Astrocyte (in vitro differentiated cells and primary cell): ENCODE measurements around the gene STK4. TPM values are rescaled to one million over a fixed set of nuclear protein-coding genes. Genes with fewer than 3 reads are reported as not detected.

Experiments
- DNase-seq: peaks from one replicate; pipeline ENCODE4 v3.0.0-alpha.2; 2010; ENCODE audit warnings: low read depth
- FAIRE-seq: peaks from 2 replicates; lab custom pipeline; 2011; peaks lifted over from hg19 to GRCh38; lab: Jason Lieb, UNC
- H2AFZ ChIP-seq: 2 replicates; pipeline ENCODE4 v1.6.0; 2012; ENCODE audit warnings: low read depth, low read length, inconsistent platforms
- H3K27ac ChIP-seq: 2 replicates; pipeline ENCODE4 v1.5.1; 2011; ENCODE audit warnings: low read depth, low read length, inconsistent platforms
- H3K27me3 ChIP-seq: 2 replicates; pipeline ENCODE4 v1.6.0; 2011; ENCODE audit warnings: low read length, inconsistent platforms; ENCODE audit not compliant: insufficient read depth
- H3K36me3 ChIP-seq: 2 replicates; pipeline ENCODE4 v1.5.1; 2011; ENCODE audit warnings: low read length, inconsistent platforms; ENCODE audit not compliant: insufficient read depth
- H3K4me1 ChIP-seq: 2 replicates; pipeline ENCODE4 v1.5.1; 2011; ENCODE audit warnings: low read length, inconsistent platforms; ENCODE audit not compliant: insufficient read depth
- H3K4me2 ChIP-seq: 2 replicates; pipeline ENCODE4 v1.6.0; 2012; ENCODE audit warnings: low read length, inconsistent platforms
- H3K4me3 ChIP-seq: 2 replicates; pipeline ENCODE4 v1.5.1; 2011; ENCODE audit warnings: low read depth, mild to moderate bottlenecking, low read length, inconsistent platforms; ENCODE audit not compliant: insufficient read depth
- H3K79me2 ChIP-seq: 2 replicates; pipeline ENCODE4 v1.6.0; 2012; ENCODE audit warnings: mild to moderate bottlenecking, low read length, inconsistent platforms; ENCODE audit not compliant: insufficient read depth
- H3K9ac ChIP-seq: 2 replicates; pipeline ENCODE4 v1.6.0; 2012; ENCODE audit warnings: mild to moderate bottlenecking, low read length, inconsistent platforms
- H3K9me3 ChIP-seq: 2 replicates; pipeline ENCODE4 v1.5.1; 2012; ENCODE audit warnings: low read depth, mild to moderate bottlenecking, low read length, inconsistent platforms; ENCODE audit not compliant: insufficient read depth
- H4K20me1 ChIP-seq: 2 replicates; pipeline ENCODE4 v1.6.0; 2012; ENCODE audit warnings: low read length, inconsistent platforms; ENCODE audit not compliant: insufficient read depth
- H3K27ac Mint-ChIP-seq: one replicate; pipeline ENCODE4 v1.8.0; 2021; ENCODE audit warnings: mild to moderate bottlenecking, mixed read lengths; ENCODE audit not compliant: unreplicated experiment
- H3K27me3 Mint-ChIP-seq: one replicate; pipeline ENCODE4 v1.8.0; 2021; ENCODE audit warnings: low read depth, mixed read lengths; ENCODE audit not compliant: unreplicated experiment
- H3K36me3 Mint-ChIP-seq: one replicate; pipeline ENCODE4 v1.8.0; 2021; ENCODE audit warnings: low read depth, mixed read lengths; ENCODE audit not compliant: unreplicated experiment
- H3K4me1 Mint-ChIP-seq: one replicate; pipeline ENCODE4 v1.8.0; 2021; ENCODE audit warnings: low read depth, mixed read lengths; ENCODE audit not compliant: unreplicated experiment
- H3K4me3 Mint-ChIP-seq: one replicate; pipeline ENCODE4 v1.8.0; 2021; ENCODE audit warnings: mild to moderate bottlenecking, moderate library complexity, mixed read lengths; ENCODE audit not compliant: unreplicated experiment
- H3K9me3 Mint-ChIP-seq: one replicate; pipeline ENCODE4 v1.8.0; 2021; ENCODE audit warnings: mild to moderate bottlenecking, mixed read lengths; ENCODE audit not compliant: unreplicated experiment
- EZH2 ChIP-seq: IDR thresholded peaks from 2 replicates; pipeline ENCODE4 v1.6.1; 2012; ENCODE audit warnings: mild to moderate bottlenecking, low read length, inconsistent platforms; ENCODE audit not compliant: insufficient read depth
- total RNA-seq: library from RNA; stranded (reverse); gene quantifications from 2 replicates; pipeline ENCODE4 v1.2.1, GENCODE V29; 2021
- TF ChIP-seq, protein P1 (sequence below): IDR thresholded peaks from 2 replicates; pipeline ENCODE4 v1.5.1; 2011; ENCODE audit warnings: low read depth, mild to moderate bottlenecking, inconsistent platforms, low read length, moderate library complexity; ENCODE audit not compliant: insufficient read depth

The STK4 gene
- total RNA-seq, 1 donor from 2014 or later, result 41.4 TPM

GRCh38 chr20:44917399-44917798, 48.9 kb upstream of the STK4 start:
- H2AFZ ChIP-seq, result no peak overlapping the region
- peaks cover 20% of the 10 kb centered on the region for H3K36me3 Mint-ChIP-seq
- H3K9ac ChIP-seq, result no peak overlapping the region
- H3K36me3 ChIP-seq, result peaks cover 14% of the 10 kb centered on the region
- H4K20me1 ChIP-seq, result no peaks in the 10 kb centered on the region
- no peak overlapping the region for H3K4me3 ChIP-seq
- TF ChIP-seq, protein P1, sequence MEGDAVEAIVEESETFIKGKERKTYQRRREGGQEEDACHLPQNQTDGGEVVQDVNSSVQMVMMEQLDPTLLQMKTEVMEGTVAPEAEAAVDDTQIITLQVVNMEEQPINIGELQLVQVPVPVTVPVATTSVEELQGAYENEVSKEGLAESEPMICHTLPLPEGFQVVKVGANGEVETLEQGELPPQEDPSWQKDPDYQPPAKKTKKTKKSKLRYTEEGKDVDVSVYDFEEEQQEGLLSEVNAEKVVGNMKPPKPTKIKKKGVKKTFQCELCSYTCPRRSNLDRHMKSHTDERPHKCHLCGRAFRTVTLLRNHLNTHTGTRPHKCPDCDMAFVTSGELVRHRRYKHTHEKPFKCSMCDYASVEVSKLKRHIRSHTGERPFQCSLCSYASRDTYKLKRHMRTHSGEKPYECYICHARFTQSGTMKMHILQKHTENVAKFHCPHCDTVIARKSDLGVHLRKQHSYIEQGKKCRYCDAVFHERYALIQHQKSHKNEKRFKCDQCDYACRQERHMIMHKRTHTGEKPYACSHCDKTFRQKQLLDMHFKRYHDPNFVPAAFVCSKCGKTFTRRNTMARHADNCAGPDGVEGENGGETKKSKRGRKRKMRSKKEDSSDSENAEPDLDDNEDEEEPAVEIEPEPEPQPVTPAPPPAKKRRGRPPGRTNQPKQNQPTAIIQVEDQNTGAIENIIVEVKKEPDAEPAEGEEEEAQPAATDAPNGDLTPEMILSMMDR, result no peak
- no peak for TF ChIP-seq EZH2
- H3K27me3 ChIP-seq, result no peaks in the 10 kb centered on the region
- H3K9me3 Mint-ChIP-seq, result no peaks in the 10 kb centered on the region
- FAIRE-seq (no peak), DNase-seq (no peak)
- no peak overlapping the region for H3K27ac Mint-ChIP-seq
- H3K4me3 Mint-ChIP-seq, result no peak overlapping the region
- no peaks in the 10 kb centered on the region for H3K27me3 Mint-ChIP-seq
- H3K4me1 ChIP-seq, result no peaks in the 10 kb centered on the region
- no peaks in the 10 kb centered on the region for H3K9me3 ChIP-seq
- no peaks in the 10 kb centered on the region for H3K4me1 Mint-ChIP-seq
- H3K79me2 ChIP-seq, result no peaks in the 10 kb centered on the region
- no peak overlapping the region for H3K27ac ChIP-seq
- H3K4me2 ChIP-seq, result no peak overlapping the region

- Mint-ChIP-seq H3K36me3 (peaks cover 21% of the 10 kb centered on the region), H3K9me3 (no peaks in the 10 kb centered on the region)
These were observed 48.0 kb upstream of the STK4 start for GRCh38 chr20:44918342-44918741.

GRCh38 chr20:44918761-44919160, 47.6 kb upstream of the STK4 start:
- FAIRE-seq (no peak), DNase-seq (no peak)
- no peak overlapping the region for H3K4me3 ChIP-seq
- no peaks in the 10 kb centered on the region for H3K9me3 ChIP-seq
- H3K27ac Mint-ChIP-seq, result no peak overlapping the region
- no peak overlapping the region for H3K4me3 Mint-ChIP-seq
- H3K79me2 ChIP-seq, result no peaks in the 10 kb centered on the region
- H3K4me2 ChIP-seq, result no peak overlapping the region
- peaks cover 10% of the 10 kb centered on the region for H3K36me3 ChIP-seq
- no peak overlapping the region for H3K27ac ChIP-seq
- H3K9me3 Mint-ChIP-seq, result no peaks in the 10 kb centered on the region
- H4K20me1 ChIP-seq, result no peaks in the 10 kb centered on the region
- no peaks in the 10 kb centered on the region for H3K27me3 Mint-ChIP-seq
- TF ChIP-seq EZH2, result no peak
- TF ChIP-seq, protein P1, result no peak
- H3K27me3 ChIP-seq, result no peaks in the 10 kb centered on the region
- peaks cover 21% of the 10 kb centered on the region for H3K36me3 Mint-ChIP-seq
- H2AFZ ChIP-seq, result no peak overlapping the region
- no peak overlapping the region for H3K9ac ChIP-seq
- no peaks in the 10 kb centered on the region for H3K4me1 ChIP-seq
- no peaks in the 10 kb centered on the region for H3K4me1 Mint-ChIP-seq

More at GRCh38 chr20:44918342-44918741, 48.0 kb upstream of the STK4 start:
- H3K4me3 ChIP-seq, result no peak overlapping the region
- TF ChIP-seq EZH2, result no peak
- TF ChIP-seq, protein P1, result no peak
- no peaks in the 10 kb centered on the region for H3K4me1 ChIP-seq
- no peaks in the 10 kb centered on the region for H3K79me2 ChIP-seq
- H3K36me3 ChIP-seq, result peaks cover 10% of the 10 kb centered on the region
- H3K27ac ChIP-seq, result no peak overlapping the region
- no peak overlapping the region for H2AFZ ChIP-seq
- H3K9me3 ChIP-seq, result no peaks in the 10 kb centered on the region
- H3K27me3 Mint-ChIP-seq, result no peaks in the 10 kb centered on the region
- no peaks in the 10 kb centered on the region for H3K27me3 ChIP-seq
- no peak for FAIRE-seq
- no peaks in the 10 kb centered on the region for H3K4me1 Mint-ChIP-seq
- DNase-seq, result no peak
- H3K4me3 Mint-ChIP-seq, result no peak overlapping the region
- H3K4me2 ChIP-seq, result no peak overlapping the region
- no peak overlapping the region for H3K9ac ChIP-seq
- no peak overlapping the region for H3K27ac Mint-ChIP-seq
- no peaks in the 10 kb centered on the region for H4K20me1 ChIP-seq
